Hematopoietic multipotent progenitor cell treated with erythropoietin and hydrocortisone succinate and interleukin-3 and kit ligand, for 8 days (in vitro differentiated cells): ENCODE measurements around the gene NAMPT.
"Not testable (repeated sequence)": the region's sequence is repeated elsewhere in the genome, so short reads cannot be mapped to it uniquely, and the experiment has no call there.

Source experiments
- DNase-seq: peaks from one replicate; pipeline ENCODE4 v3.0.0-alpha.2; 2015

NAMPT gene

GRCh38 chr7:106224797-106225196 lies 60.0 kb downstream of the NAMPT start:
- DNase-seq: no peak

- DNase-seq: no peak
These were observed 61.6 kb downstream of the NAMPT start for GRCh38 chr7:106223156-106223555.

GRCh38 chr7:106222545-106222944 lies 62.2 kb downstream of the NAMPT start:
- no peak for DNase-seq

GRCh38 chr7:106220307-106220706 lies 64.5 kb downstream of the NAMPT start:
- no peak for DNase-seq

GRCh38 chr7:106219170-106219569 lies 65.6 kb downstream of the NAMPT start:
- DNase-seq: no peak

- no peak for DNase-seq
These were observed 66.2 kb downstream of the NAMPT start for GRCh38 chr7:106218546-106218945.

GRCh38 chr7:106216923-106217542 lies 67.8 kb downstream of the NAMPT start:
- DNase-seq: no peak

GRCh38 chr7:106216517-106216922 lies 68.3 kb downstream of the NAMPT start:
- DNase-seq: no peak

- DNase-seq: no peak
These were observed 68.8 kb downstream of the NAMPT start for GRCh38 chr7:106215868-106216516.

- not testable (repeated sequence) for DNase-seq
These were observed 75.8 kb downstream of the NAMPT start for GRCh38 chr7:106208944-106209343.

GRCh38 chr7:106206826-106207541 lies 77.8 kb downstream of the NAMPT start:
- no peak for DNase-seq

- DNase-seq: no peak
These were observed 79.1 kb downstream of the NAMPT start for GRCh38 chr7:106205621-106206222.

- DNase-seq: no peak
These were observed 81.3 kb downstream of the NAMPT start for GRCh38 chr7:106203473-106203872.

- no peak for DNase-seq
These were observed 83.6 kb downstream of the NAMPT start for GRCh38 chr7:106201164-106201563.

- no peak for DNase-seq
These were observed 84.9 kb downstream of the NAMPT start for GRCh38 chr7:106199813-106200364.

- no peak for DNase-seq
These were observed 85.8 kb downstream of the NAMPT start for GRCh38 chr7:106199024-106199423.
